GM18858 (cell line): Measurements from ENCODE around the gene CABP4.
A peak's percentile ranks its signal among the peaks of the same experiment; 100 is the strongest.
"Not testable (repeated sequence)": the region's sequence is repeated elsewhere in the genome, so short reads cannot be mapped to it uniquely, and the experiment has no call there.

ENCODE experiments used
- ATAC-seq: cut with Tn5 transposase; IDR thresholded peaks from one replicate; pipeline ENCODE4 v1.9.1; 2021; ENCODE audit not compliant: unreplicated experiment

The CABP4 gene

DNA sequence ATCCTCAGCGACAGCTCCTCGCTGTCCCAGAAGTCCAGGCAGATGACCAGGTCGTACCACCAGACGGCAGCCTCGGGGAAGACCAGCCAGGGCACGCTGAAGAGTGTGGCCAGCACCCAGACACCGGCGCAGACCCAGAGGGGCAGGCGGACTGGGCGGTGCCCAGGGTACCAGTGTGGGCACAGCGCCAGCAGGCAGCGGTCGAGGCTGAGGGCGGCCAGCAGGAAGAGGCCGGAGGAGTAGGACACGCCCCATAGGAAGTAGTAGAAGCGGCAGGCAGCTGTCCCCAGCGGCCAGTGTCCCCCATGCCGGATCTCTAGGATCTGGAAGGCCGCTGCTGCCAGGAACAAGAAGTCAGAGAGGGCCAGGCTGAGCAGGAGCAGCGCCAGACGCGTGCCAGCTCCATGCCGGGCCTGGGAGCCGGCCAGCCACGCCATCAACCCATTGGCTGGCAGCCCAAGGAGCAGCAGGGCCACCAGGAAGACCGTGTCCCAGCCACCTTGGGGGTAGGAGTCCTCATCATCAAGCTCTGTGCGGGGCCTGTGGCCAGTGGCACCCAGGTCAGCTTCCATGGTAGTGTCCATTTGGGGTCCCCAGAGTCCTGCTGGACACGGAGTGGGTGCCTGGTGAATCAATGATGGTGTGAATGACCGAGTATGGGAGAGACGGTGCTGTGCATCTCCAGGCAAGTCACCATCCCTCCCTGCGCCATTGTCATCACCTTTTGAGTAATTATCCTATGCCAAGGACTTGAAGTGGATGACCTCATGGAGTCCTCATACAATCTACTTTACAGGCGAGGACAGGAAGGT lies 2.8 kb upstream of the CABP4 start, which contains the start of gene GPR152:
GPR152 (minus strand) TSS at position 589 of the 812 bp plus-strand sequence; CDS start at position 584, 5 bp downstream.
- ATAC-seq, result no peak

DNA sequence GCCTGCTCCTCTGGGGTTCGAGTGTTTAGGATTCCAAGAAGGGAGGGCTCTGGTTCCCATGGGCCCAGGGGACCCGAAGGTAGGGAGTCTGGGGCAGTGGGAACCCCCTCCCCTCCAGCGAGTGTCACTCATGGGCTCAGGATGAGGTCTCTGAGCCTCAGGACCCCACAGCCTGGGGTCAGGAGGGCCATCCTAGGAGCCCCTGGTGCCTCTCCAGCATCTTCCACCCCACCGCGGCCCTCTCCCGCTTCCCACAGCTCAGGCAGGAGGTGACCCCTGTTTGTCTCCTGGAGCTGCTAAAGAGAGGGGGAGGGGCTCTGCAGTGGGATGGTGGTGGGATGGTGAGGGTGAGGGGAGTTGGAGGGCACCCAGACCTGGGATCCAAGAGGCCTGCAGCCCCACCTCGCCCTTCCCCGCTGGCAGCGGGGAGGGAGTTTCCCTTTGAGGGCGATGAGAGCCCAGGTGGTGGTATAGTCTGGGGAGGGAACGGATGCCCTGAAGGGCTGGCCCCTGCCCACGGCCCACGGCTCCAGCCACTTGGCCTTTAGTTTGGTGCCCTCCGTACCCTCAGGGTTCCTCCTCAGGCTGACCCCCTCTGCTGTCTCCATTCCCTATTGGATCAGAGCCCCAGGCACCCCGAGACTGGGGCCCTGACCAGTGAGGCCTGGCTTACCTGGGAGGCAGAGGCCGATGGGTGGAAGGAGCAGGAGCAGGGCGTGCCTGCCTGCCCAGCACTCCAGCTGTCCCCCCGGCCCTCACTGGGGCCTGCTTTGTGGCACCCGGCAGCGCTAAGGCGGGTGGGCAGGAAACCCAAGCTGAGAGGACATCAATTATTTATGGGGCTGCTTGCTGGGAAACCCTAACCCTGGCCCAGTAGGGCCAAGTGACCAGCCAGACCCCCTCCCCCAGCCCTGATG lies 1.1 kb upstream of the CABP4 start:
- no peak for ATAC-seq

DNA sequence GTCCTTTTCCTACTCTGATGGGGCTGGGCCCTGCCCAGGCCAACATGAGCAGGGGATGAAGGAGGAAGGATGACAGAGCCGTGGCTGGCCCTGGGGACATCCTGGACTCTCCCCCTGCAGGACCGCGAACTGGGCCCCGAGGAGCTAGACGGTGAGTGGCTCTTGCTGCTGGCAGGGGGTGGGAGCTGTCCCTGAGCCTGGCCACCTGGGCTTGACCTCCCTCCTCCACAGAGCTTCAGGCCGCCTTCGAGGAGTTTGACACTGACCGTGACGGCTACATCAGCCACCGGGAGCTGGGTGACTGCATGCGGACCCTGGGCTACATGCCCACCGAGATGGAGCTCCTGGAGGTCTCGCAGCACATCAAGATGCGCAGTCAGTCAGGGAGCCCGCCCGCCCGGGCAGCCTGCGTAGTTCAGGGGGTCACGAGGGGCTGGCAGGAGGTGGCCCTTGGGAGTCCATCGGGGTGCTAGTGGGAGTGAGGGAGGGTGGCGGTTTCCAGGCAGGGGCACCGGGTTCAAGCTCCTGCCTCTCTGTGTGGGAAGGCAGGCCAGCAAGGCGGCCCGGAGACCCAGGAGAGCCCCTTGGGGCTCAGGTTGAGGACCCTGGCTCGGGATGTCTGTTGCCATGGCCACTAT lies 1.0 kb downstream of the CABP4 start:
- ATAC-seq, result no peak

DNA sequence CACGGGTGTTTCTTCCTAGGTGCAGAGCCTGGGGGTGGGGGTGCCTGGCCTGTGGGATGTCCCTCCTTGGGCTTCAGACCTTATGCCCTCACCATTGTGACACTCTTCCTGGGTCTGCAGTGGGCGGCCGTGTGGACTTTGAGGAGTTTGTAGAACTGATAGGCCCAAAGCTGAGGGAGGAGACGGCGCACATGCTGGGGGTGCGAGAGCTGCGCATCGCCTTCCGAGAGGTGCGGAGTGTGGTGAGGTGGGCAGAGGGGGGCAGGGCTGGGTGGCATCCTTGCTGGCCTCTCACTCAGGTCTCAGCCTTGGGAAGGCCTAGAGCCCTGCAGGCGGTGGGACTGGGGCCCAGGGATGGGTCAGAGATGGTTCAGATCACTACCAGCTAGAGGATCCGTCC lies 2.3 kb downstream of the CABP4 start:
- ATAC-seq, result no peak

DNA sequence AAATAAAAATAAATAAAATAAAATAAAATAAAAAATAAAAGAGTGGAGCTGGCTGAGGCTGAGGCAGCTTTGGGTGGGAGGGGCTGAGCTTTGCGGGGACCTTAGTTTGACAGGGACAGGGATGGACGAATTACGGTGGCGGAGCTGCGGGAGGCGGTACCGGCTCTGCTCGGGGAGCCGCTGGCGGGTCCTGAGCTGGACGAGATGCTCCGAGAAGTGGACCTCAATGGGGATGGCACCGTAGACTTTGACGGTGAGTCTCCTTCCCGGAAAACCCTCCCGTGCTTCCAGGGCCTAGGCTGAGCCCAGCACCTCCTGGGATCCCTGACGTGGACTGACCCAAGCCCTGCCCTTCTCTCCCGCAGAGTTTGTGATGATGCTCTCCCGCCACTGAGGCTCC lies 3.1 kb downstream of the CABP4 start:
- ATAC-seq, result no peak

DNA sequence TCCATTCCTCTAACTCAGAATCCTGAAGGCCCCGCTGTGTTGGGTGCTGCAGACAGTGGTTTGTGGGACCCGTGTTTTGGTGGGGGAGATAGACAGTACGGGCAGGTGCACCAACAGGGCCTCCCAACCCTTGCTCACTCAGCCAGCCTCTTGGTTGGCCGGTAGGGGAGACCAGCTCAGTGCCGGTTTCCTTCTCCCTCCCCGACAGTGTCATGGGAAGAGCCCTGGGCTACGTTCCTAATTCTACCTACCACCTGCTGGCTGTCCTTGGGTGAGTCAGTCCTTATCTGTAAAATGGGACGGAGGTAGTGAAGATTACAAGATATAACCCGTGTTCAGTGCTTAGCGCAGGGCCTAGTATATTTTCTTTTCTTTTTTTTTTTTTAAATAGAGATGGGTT lies 8.0 kb downstream of the CABP4 start:
- ATAC-seq, result no peak

DNA sequence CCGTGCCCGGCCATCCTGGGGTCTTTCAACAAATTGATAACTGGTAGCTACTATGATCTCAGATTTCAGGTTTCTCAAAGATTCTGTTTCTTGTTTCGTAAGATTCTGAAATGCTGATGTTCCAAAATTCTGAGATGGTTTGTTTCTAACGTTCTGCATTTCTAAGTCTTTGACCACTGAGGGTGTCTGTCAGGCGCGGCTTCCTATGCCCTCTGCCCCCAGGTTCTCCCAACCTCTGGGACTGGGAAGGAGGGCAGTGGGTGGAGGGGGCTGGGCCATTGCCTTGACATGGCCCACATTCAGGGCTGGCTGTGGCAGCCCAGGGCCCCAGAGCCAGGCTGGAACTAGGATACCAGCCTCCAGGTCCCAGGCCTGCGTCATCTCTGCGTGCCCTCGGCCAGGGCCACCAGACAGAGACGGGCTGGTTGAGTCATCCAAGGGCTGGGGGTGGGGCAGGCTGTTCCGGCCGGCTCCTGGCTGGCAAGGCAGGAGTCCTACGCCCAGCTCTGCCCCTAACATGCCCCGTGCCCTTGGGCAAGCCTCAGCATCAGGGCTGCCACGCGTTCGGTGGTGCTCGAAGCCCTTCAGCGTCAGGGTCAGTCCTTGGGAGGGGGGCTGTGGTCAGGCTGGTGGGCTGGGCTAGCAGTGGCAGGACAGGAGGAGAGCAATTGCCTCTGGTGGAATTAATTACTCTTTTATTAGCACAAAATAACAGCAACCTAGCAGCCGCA lies 8.7 kb downstream of the CABP4 start:
- no peak for ATAC-seq

DNA sequence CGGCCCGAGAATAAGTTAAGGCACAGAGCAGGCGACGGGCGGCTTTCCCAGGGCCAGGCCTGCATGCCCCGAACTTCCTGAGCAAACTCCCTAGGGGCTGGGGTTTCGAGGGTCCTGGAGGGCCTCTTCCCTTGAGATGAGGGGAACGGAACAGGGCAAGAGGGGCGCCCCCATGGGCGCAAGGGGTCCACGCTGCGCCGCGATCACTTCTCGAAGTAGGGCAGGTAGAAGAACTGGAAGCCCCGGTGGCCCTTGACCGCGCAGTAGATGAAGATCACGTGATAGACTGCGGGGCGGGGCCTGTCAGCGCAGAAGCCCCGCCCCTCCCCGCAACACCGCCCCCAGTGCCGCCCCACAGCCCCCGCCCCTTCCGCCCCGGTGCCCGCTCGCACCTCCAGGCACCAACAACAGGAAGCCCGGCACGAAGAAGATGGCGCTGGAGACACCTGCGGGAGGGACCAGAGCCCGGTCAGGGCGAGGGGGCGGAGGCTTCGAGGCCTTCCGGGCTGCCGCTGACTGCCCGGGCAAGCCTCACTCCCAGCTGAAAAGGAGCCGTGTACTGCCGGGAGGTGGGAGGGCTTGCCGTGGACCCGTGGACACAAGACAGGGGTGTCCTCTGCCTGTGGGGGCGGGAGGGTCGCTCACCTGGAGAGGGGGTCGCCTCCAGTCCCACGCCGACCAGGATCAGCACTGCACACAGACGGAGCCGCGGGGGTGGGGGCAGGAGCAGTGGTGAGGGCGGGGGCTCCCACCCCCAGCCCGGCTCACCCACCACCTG lies 9.4 kb downstream of the CABP4 start:
- peak; percentile 37 for ATAC-seq

DNA sequence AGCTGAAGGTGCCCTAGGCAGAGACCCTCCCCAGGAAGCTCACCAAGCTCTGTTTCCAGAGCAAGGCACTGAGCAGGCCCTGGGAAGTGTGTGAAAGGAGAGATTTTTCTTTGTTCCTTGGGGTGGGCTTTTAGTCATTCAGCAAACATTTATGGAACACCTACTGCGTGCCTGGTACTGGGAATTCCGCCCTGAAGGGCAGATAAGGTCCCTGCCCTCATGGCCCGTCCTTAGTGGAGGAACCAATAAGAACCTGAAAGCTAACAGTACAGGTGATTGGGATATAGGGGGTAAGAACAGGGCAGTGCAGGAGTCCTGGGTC lies 10.0 kb downstream of the CABP4 start:
- ATAC-seq, result no peak

DNA sequence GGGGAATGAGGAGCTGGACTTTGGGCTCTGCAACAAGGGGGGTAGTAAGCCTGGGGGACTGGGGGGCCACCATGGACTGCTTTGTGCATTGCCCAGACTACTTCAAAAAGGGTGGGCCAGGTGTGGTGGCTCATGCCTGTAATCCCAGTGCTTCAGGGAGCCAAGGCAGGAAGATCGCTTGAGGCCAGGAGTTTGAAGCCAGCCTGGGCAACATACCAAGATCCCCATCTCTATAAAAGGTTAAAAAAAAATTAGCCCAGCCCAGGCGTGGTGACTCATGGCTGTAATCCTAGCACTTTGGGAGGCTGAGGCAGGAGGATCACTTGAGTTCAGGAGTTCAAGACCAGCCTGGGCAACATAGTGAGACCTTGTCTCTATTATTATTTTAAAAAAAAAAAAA lies 10.4 kb downstream of the CABP4 start:
- ATAC-seq, result not testable (repeated sequence)

DNA sequence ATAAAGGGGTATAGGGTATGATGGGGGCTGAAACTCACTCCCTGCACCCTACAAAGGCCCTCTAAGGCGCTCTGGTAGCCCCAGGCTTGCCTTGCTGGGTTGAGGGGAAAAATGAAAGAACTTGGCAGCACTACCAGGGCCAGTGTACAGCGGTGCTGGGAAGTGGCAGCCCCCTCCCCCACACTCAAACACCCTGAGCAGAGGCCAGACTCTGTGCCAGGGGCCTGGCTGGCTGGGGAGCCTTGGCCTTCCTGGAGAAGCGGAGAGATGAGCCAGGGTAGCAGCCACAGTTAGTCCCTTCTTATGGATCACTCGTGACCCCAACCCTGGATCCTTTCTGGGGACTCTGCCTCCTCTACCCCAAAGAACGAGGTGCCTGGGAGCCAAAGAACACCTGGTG lies 11.2 kb downstream of the CABP4 start:
- ATAC-seq, result no peak

DNA sequence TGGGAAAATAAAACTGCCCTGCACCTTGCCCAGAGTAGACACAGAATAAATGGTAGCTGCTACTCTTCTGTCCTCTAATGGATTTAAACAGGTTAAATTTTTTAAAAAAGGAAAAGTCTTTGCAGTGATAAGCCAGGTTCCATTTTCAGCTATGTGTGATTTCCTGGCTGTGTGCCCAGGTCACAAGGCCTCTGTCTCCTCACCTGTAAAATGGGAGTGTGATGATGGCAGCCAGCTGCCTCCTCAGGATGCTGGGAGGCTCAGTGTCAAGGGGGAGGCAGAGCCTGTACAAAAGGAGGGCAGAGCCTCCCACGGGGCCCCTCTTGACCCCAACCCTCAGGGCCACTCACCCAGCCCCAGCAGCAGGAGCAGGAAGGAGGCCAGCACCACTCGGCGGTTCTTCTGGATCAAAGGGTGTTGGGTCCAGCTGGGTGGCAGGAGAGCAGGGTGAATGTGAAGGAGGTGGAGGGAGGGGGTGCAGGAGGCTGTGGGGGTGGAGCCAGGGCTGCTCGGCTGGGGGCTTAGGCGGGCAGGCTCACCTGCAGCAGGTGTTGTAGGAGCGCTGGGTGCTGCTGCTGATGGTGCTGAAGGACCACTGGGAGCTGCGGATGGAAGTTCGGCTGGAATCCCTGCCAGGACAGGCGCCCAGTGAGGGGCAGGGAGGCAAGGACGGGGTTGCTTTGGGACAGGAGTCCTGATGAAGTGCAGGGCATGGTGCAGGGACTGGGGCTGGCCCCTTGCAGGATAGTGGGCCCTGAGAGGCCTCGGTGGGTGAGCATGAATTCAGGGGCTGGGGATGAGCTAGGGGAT lies 12.0 kb downstream of the CABP4 start:
- ATAC-seq, result no peak

DNA sequence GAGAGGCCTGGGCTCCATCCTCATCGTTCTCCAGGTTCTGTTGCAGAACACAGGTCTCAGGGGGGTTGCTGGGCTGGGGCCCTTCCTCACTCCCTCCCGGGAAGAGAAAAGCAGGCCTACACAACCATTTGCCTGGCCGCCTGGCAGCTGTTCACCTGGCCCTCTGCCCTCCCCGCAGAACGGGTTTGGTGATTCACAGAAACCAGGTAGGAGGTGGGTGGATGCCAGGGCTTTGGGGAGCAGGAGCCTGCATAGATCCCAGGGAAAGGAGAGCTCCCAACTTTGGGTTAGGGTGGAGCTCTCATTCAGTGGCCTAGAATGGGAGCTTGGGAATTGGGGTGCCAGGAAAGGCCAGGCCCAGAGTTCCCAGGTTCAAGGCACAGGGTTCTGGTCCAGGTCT lies 12.9 kb downstream of the CABP4 start:
- no peak for ATAC-seq

DNA sequence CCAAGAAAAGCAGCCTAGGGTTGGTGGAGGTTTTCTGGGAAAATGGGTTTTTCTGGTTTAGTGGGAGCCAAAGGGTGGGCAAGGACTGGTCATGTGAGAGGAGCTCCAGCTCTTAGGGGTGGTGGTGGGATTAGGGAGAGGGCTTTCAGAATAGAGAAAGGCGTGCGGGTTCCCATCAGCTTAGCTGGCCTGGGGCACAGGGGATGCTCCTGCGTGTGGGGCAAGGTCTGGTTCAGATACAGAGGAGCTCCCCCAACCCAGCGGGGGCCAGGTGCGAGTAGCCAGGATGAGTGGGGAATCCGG lies 13.3 kb downstream of the CABP4 start:
- ATAC-seq, result no peak

DNA sequence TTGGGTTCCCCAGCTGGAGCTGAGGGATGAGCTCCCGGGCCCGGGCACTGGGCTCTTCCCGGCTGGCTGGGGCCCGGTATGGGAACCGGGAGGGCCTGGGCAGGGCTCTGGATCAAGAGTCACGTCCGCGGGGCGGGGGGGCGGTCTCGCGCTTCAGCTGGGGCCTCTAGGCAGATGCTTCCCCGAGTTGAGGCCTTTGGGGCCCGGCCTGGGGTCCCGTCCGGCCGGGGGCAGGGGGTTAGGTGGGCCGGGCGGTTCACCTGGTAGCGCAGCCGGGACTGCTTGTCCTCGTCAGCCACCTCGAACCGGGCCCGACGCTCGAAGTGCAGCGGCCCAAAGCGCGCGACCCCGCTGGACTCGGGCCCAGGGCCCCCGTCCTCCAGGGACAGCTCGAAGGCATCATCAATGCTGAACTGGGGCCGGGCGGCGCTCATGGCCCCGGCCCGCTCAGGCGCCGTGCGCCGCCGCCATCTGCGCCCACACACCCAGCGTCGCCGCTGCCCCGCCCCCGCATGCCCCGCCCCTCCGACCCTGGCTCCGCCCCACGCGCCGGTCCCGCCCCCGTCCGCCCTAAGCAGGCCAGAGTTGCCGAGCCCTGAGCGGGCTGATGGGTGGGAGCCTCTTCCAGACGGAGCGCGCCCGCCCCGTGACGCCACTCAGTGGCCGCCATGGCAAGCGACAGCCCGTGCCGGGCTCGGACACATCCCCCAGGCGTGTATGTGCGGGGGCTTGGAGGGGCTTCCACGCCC lies 13.8 kb downstream of the CABP4 start, which contains the start of gene TMEM134:
TMEM134 (minus strand) TSS at position 493 of the 749 bp plus-strand sequence; CDS start at position 434, 59 bp downstream.
- peak; percentile 39 for ATAC-seq

DNA sequence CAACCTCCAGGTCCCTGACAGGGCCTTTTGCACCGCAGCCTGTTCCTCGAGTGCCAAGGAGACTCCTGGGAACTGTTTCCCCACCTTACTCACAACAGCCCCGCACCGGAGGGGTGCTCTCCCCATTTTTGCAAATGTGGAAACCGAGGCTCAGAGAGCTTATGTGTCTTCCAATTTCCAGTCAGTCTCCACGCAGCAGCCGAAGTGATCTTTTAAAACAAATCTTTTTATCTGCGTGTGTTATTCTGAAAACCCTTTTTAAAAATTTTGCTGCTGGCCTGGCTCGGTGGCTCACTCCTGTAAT lies 14.3 kb downstream of the CABP4 start:
- no peak for ATAC-seq

DNA sequence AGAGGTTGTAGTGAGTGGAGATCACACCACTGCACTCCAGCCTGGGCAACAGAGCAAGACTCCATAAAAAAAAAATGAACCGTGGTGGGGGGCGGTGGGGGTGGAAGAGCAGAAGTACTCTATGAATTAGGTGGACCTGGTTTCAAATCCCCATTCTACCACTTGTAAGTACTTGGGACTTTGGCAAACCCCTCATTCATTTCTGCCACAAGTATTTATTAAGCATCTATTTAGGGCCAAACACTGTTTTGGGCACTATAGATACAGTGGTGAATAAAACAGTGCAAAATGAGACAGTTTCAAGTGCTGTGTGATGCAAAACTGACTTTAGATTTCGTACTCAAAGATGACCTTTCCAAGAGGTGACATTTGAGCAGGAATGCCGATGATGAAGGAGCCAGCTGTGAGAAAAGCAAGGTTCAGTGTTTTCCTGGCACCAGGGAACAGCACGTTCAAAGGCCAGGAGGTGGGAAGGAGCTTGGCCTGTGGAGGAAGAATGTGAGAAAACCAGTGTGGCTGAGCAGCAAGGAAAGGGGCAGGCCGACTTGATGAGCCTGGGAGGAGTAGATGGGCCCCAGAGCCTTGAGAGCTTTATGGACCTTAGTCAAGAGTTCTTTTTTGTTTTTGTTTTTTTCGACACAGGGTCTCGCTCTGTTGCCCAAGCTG lies 15.3 kb downstream of the CABP4 start:
- no peak for ATAC-seq

DNA sequence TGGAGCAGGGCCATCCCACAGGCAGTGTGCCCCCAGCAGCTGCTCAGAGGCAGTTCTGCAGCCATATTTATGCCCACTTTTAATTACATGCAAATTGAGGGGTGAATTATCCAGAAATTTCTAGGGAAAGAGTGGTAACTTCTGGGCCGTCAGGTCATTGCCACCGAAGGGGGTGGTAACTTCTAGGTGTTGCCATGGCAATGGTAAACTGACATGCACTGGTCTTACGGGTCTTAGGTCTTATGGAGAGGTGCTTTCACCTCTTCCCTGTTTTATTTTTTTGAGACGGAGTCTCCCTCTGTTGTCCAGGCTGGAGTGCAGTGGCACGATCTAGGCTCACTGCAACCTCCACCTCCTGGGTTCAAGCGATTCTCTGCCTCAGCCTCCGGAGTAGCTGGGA lies 17.7 kb downstream of the CABP4 start:
- no peak for ATAC-seq
